ENCODE data around the gene NT5DC1.

Gene NT5DC1

DNA sequence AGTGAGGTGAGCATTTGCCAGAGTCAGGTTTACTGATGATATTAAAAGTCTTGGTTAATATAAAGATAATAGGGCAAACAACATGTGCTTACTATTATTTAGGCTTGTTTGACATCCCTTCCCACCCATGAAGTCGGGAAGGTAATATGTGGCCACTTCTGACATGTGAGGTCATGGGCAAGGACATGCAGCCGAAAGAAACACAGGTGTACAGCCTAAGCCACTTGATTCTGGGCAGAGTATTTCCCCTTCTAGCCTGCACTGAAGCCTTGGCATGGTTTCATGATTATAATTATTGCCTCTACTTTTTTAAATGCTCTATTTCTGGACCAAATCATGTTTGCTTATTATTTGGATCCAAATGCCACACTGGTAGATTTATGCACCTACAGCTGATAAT lies 100.9 kb downstream of the NT5DC1 start:
- 94% methylated on average over 2 of the region's 2 CpGs for WGBS (ENCODE audit: insufficient coverage)
- Histone ChIP-seq H3K36me3 (ENCODE audit: control insufficient read depth in 4 of 4, insufficient read depth in 4 of 4, low read length in 3 of 4) (no peaks in the 10 kb centered on the region), H3K27me3 (replicated peaks in 2 of 5; ENCODE audit: control insufficient read depth in 4 of 5, insufficient read depth in 5 of 5, low read length in 4 of 5) (no peaks in the 10 kb centered on the region), H3K4me3 (ENCODE audit: control insufficient read depth in 1 of 7, extremely low read depth in 1 of 7, insufficient read depth in 4 of 7, low read depth in 2 of 7, low read length in 6 of 7) (no peak overlapping the region), H3K27ac (ENCODE audit: insufficient read depth in 1 of 2, low read depth in 1 of 2, low read length in 2 of 2, poor library complexity in 1 of 2, severe bottlenecking in 2 of 2) (no peak overlapping the region), H3K4me1 (ENCODE audit: control extremely low read depth in 1 of 4, control insufficient read depth in 4 of 4, insufficient read depth in 4 of 4, low read length in 3 of 4) (peaks cover 0 to 7% (median under 1%) of the 10 kb centered on the region in 4 experiments), H3K9me3 (ENCODE audit: control extremely low read depth in 1 of 5, control insufficient read depth in 4 of 5, insufficient read depth in 2 of 5, low read depth in 1 of 5, low read length in 4 of 5) (no peaks in the 10 kb centered on the region)
- ChIA-PET CTCF (no interaction called here), POLR2A (no interaction called here)
- DNase-seq = no peak

DNA sequence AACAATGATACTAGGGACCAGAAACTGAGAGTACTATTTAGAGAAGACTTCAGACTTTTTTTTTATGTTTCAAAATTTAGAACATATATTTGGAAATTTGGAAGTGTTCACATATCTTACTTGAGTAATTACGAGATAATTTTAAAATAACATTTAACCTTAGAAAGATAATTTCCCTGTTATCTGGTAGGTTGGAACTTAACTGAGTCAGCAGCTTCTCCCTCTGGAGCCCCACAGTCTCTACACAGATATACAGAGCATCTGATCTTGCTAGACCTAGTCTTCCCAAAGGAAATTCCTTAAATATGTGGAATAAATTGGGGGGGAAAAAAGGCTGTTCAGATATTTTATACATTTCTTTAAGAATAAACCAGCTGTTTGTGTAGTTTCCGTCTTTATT lies 104.6 kb downstream of the NT5DC1 start:
- Histone ChIP-seq H3K27me3 (replicated peaks in 2 of 5; ENCODE audit: control insufficient read depth in 4 of 5, insufficient read depth in 5 of 5, low read length in 4 of 5) (no peaks in the 10 kb centered on the region), H3K4me1 (ENCODE audit: control extremely low read depth in 1 of 4, control insufficient read depth in 4 of 4, insufficient read depth in 4 of 4, low read length in 3 of 4) (peaks cover 0 to 7% (median under 1%) of the 10 kb centered on the region in 4 experiments), H3K36me3 (ENCODE audit: control insufficient read depth in 4 of 4, insufficient read depth in 4 of 4, low read length in 3 of 4) (peaks cover 0 to 2% (median 0%) of the 10 kb centered on the region in 4 experiments), H3K9me3 (ENCODE audit: control extremely low read depth in 1 of 5, control insufficient read depth in 4 of 5, insufficient read depth in 2 of 5, low read depth in 1 of 5, low read length in 4 of 5) (no peaks in the 10 kb centered on the region), H3K27ac (ENCODE audit: insufficient read depth in 1 of 2, low read depth in 1 of 2, low read length in 2 of 2, poor library complexity in 1 of 2, severe bottlenecking in 2 of 2) (no peak overlapping the region), H3K4me3 (ENCODE audit: control insufficient read depth in 1 of 7, extremely low read depth in 1 of 7, insufficient read depth in 4 of 7, low read depth in 2 of 7, low read length in 6 of 7) (no peak overlapping the region)
- no peak for DNase-seq
- ChIA-PET POLR2A (no interaction called here), CTCF (interaction anchor here (0.7 kb wide), 1 partner anchor 10 kb away, joined by 4 read pairs; no protein-coding TSS in a partner anchor)
- WGBS (ENCODE audit: insufficient coverage) = no CpG with 5 or more reads among the region's 2 CpGs

DNA sequence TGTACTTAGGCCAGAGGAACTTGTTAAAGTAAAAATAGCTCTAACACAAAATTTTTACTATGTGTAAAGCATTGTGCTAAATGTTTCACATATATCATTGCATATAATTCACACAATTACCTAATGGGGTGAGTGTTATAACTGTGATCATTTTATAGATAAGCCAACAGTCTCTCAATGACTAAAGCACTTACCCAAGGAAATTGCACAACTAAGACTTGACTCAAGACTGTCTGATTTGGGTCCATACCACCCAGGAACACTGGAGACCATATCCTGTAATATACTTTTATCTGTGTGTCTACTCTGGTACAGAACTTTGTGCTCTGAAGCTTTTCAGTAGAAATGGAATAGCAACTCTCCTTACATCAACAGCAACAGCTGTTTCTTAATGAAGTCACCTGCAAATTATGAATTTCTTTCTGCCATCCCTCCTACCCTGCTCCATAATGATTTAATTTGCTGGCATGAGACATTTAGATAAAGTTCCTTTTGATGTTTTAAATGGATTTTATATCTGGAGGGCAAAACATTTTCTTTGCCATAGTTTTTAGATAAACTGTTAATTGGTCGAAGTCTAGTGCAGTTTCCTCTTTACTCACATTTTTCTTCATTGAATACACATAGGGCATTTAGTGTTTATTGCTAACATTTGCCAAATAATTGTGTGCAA lies 105.7 kb downstream of the NT5DC1 start:
- no peaks in the 10 kb centered on the region for H3K27me3 ChIP-seq (replicated peaks in 2 of 5; ENCODE audit: control insufficient read depth in 4 of 5, insufficient read depth in 5 of 5, low read length in 4 of 5)
- peak in 2 of 3 donors; percentile 20 to 39 for DNase-seq
- peaks cover 0 to 2% (median 0%) of the 10 kb centered on the region in 4 experiments for H3K36me3 ChIP-seq (ENCODE audit: control insufficient read depth in 4 of 4, insufficient read depth in 4 of 4, low read length in 3 of 4)
- WGBS (ENCODE audit: insufficient coverage) = no CpG with 5 or more reads among the region's 1 CpG
- H3K9me3 ChIP-seq (ENCODE audit: control extremely low read depth in 1 of 5, control insufficient read depth in 4 of 5, insufficient read depth in 2 of 5, low read depth in 1 of 5, low read length in 4 of 5) = no peaks in the 10 kb centered on the region
- H3K4me1 ChIP-seq (ENCODE audit: control extremely low read depth in 1 of 4, control insufficient read depth in 4 of 4, insufficient read depth in 4 of 4, low read length in 3 of 4) = peaks cover 0 to 7% (median under 1%) of the 10 kb centered on the region in 4 experiments
- no peak overlapping the region for H3K4me3 ChIP-seq (ENCODE audit: control insufficient read depth in 1 of 7, extremely low read depth in 1 of 7, insufficient read depth in 4 of 7, low read depth in 2 of 7, low read length in 6 of 7)
- no peak overlapping the region for H3K27ac ChIP-seq (ENCODE audit: insufficient read depth in 1 of 2, low read depth in 1 of 2, low read length in 2 of 2, poor library complexity in 1 of 2, severe bottlenecking in 2 of 2)
- POLR2A ChIA-PET = no interaction called here
- CTCF ChIA-PET = interaction anchor here (0.7 kb wide), 1 partner anchor 326 kb away, joined by 3 read pairs; no protein-coding TSS in a partner anchor

DNA sequence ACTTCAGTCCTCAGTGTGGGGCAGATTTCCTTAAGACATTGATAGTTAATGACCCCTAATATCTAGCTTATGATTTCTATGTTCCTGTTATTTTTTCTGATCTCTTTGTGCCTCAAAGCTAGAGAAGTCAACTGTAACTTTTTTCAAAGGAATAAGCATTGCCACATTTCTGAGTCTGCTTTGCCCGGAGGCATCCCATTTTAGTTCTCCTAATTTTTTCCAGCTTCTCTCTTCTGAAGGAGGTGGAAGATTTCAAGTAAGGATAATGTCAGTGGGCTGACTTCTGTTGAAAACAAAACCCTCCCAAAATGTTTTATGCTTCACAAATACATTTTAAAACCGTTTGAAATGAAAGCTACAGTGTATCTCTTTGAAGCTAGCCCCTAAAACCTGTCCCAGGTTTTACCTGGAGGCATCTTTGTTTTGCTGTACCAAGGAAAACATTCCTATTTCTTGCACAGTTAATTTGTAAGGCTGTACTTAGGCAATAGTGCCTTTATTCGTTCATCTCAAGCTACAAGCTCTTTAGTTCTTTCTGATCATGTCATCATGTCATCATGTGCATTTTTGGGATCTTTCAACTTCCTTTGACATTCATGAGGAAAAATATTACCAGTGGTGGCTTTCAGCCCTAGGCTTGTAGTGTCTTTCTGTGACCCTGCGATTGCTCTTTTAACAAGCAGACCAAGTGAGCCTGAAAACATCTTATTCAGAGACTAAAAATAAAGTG lies 107.6 kb downstream of the NT5DC1 start:
- Histone ChIP-seq H3K9me3 (ENCODE audit: control extremely low read depth in 1 of 5, control insufficient read depth in 4 of 5, insufficient read depth in 2 of 5, low read depth in 1 of 5, low read length in 4 of 5) (no peaks in the 10 kb centered on the region), H3K36me3 (ENCODE audit: control insufficient read depth in 4 of 4, insufficient read depth in 4 of 4, low read length in 3 of 4) (peaks cover 0 to 2% (median 0%) of the 10 kb centered on the region in 4 experiments), H3K27ac (ENCODE audit: insufficient read depth in 1 of 2, low read depth in 1 of 2, low read length in 2 of 2, poor library complexity in 1 of 2, severe bottlenecking in 2 of 2) (no peak overlapping the region), H3K4me1 (ENCODE audit: control extremely low read depth in 1 of 4, control insufficient read depth in 4 of 4, insufficient read depth in 4 of 4, low read length in 3 of 4) (peaks cover 0 to 7% (median under 1%) of the 10 kb centered on the region in 4 experiments), H3K4me3 (ENCODE audit: control insufficient read depth in 1 of 7, extremely low read depth in 1 of 7, insufficient read depth in 4 of 7, low read depth in 2 of 7, low read length in 6 of 7) (no peak overlapping the region), H3K27me3 (replicated peaks in 2 of 5; ENCODE audit: control insufficient read depth in 4 of 5, insufficient read depth in 5 of 5, low read length in 4 of 5) (no peaks in the 10 kb centered on the region)
- WGBS (ENCODE audit: insufficient coverage) = 100% methylated on average over 1 of the region's 4 CpGs
- DNase-seq = no peak
- ChIA-PET POLR2A (interaction anchor here (0.5 kb wide), 1 partner anchor 20 kb away, joined by 3 read pairs; no protein-coding TSS in a partner anchor), CTCF (interaction anchor here (1.0 kb wide), 1 partner anchor 9 kb away, joined by 4 read pairs; no protein-coding TSS in a partner anchor)

DNA sequence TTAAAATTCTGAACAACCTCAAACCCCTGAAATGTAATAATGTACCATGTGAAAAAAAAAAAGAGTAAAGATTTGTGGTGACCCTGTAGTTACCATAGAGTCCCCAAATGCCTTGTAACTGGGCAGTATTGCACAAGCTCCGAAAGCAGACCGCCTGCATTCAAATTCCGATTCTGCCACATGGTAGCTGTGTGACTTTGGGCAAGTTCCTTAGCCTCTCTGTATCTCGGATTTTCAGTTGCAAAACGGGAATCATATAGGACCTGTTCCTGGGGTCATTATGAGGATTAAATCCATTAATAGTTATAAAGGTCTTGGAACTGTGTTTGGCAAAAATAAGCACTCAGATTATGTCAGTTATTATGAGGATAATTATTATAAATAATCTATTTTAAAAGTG lies 109.7 kb downstream of the NT5DC1 start:
- Histone ChIP-seq H3K4me3 (ENCODE audit: control insufficient read depth in 1 of 7, extremely low read depth in 1 of 7, insufficient read depth in 4 of 7, low read depth in 2 of 7, low read length in 6 of 7) (no peak overlapping the region), H3K4me1 (ENCODE audit: control extremely low read depth in 1 of 4, control insufficient read depth in 4 of 4, insufficient read depth in 4 of 4, low read length in 3 of 4) (peaks cover 0 to 7% (median 0%) of the 10 kb centered on the region in 4 experiments), H3K36me3 (ENCODE audit: control insufficient read depth in 4 of 4, insufficient read depth in 4 of 4, low read length in 3 of 4) (peaks cover 0 to 2% (median 0%) of the 10 kb centered on the region in 4 experiments), H3K27me3 (replicated peaks in 2 of 5; ENCODE audit: control insufficient read depth in 4 of 5, insufficient read depth in 5 of 5, low read length in 4 of 5) (no peaks in the 10 kb centered on the region), H3K27ac (ENCODE audit: insufficient read depth in 1 of 2, low read depth in 1 of 2, low read length in 2 of 2, poor library complexity in 1 of 2, severe bottlenecking in 2 of 2) (no peak overlapping the region), H3K9me3 (ENCODE audit: control extremely low read depth in 1 of 5, control insufficient read depth in 4 of 5, insufficient read depth in 2 of 5, low read depth in 1 of 5, low read length in 4 of 5) (no peaks in the 10 kb centered on the region)
- WGBS (ENCODE audit: insufficient coverage) = 94% methylated on average over 5 of the region's 5 CpGs
- no peak for DNase-seq
- ChIA-PET CTCF (no interaction called here), POLR2A (no interaction called here)

DNA sequence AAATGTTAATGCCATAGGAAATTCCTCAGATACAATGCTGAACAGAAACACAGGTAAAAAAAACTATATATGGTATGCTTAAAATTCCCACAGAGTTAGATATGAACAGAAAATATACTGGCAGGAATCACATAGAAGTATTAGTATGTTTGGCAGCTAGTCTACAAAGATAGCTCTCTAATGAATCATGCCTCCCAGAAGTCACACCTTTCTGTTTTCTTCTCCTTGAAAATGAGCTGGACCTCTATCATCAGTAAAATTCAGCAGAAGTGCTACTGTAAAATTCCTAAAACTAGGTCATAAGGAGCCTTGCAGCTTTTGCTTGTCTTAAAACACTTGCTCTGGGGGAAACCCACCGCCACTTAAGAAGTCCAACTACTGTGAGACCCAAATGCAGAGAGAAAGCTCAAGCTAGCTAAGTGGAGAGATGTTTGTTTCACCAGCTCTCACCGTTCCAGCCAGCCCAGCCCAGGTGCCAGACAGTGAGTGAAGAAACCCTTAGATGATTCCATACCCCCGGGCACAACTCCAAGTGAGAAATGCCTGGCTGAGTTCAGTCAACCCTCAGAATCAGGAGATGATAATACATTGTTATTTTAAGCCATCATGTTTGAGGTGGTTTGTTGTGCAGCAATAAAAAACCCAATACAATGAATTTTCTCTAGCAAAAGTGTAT lies 110.2 kb downstream of the NT5DC1 start:
- Histone ChIP-seq H3K36me3 (ENCODE audit: control insufficient read depth in 4 of 4, insufficient read depth in 4 of 4, low read length in 3 of 4) (peaks cover 0 to 2% (median 0%) of the 10 kb centered on the region in 4 experiments), H3K4me3 (ENCODE audit: control insufficient read depth in 1 of 7, extremely low read depth in 1 of 7, insufficient read depth in 4 of 7, low read depth in 2 of 7, low read length in 6 of 7) (no peak overlapping the region), H3K9me3 (ENCODE audit: control extremely low read depth in 1 of 5, control insufficient read depth in 4 of 5, insufficient read depth in 2 of 5, low read depth in 1 of 5, low read length in 4 of 5) (no peaks in the 10 kb centered on the region), H3K4me1 (ENCODE audit: control extremely low read depth in 1 of 4, control insufficient read depth in 4 of 4, insufficient read depth in 4 of 4, low read length in 3 of 4) (peaks cover 0 to 6% (median 0%) of the 10 kb centered on the region in 4 experiments), H3K27me3 (replicated peaks in 2 of 5; ENCODE audit: control insufficient read depth in 4 of 5, insufficient read depth in 5 of 5, low read length in 4 of 5) (no peaks in the 10 kb centered on the region), H3K27ac (ENCODE audit: insufficient read depth in 1 of 2, low read depth in 1 of 2, low read length in 2 of 2, poor library complexity in 1 of 2, severe bottlenecking in 2 of 2) (no peak overlapping the region)
- CTCF ChIA-PET = interaction anchor here (0.9 kb wide), 1 partner anchor 434 kb away, joined by 3 read pairs; no protein-coding TSS in a partner anchor
- no peak for DNase-seq
- POLR2A ChIA-PET = no interaction called here
- WGBS (ENCODE audit: insufficient coverage) = 96% methylated on average over 3 of the region's 3 CpGs
